HG02870 (cell line): ENCODE measurements around the gene CSTPP1.
"Not testable (repeated sequence)": the region's sequence is repeated elsewhere in the genome, so short reads cannot be mapped to it uniquely, and the experiment has no call there.

Experiments used
- ATAC-seq: cut with Tn5 transposase; IDR thresholded peaks from one replicate; pipeline ENCODE4 v1.9.1; 2021; ENCODE audit warnings: mild to moderate bottlenecking, moderate library complexity; ENCODE audit not compliant: unreplicated experiment

CSTPP1 gene

GRCh38 chr11:46951864-46952263 is 15.3 kb downstream of the CSTPP1 start:
- no peak for ATAC-seq

DNA sequence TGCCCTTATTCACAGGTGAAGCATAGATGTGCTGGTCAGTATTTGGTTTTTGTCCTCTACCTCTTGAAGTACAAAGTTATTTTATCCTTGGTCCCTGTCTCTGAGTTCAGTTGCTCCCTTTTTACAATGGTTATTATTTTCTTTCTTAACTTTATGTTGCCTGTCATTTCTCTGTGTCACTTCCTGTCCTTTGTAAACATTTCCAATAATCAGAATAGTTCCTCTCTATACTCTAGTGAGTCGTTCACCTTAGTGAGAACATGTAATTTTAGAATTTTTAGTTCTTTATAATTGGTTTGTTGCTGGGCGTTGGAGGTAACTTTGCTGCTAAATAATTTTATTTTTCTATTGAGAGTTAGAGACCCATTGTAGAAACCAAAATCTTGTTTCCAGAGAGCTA is 16.0 kb downstream of the CSTPP1 start:
- no peak for ATAC-seq

DNA sequence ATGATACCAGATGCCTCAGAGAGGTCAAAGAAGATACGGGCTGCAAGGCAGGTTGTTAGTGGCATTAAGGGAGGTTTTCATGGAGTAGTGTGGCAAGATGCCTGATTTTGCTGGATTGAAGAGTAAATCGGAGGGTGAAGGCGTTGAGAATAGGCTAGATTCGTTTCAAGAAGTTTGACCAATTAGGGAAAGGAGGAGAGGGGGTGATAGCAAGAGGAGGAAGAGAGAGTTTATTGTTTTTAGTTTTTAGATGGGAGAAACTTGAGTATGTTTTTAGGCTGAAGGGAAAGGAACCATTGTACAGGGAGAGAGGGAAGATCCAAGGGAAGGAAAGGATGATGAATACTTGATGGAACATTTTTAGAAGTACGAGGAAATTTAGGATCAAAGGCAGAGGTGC is 16.5 kb downstream of the CSTPP1 start:
- no peak for ATAC-seq

- ATAC-seq: no peak
Measured at GRCh38 chr11:46958777-46959176, 22.2 kb downstream of the CSTPP1 start.

GRCh38 chr11:46961041-46961440 is 24.5 kb downstream of the CSTPP1 start:
- ATAC-seq: no peak

DNA sequence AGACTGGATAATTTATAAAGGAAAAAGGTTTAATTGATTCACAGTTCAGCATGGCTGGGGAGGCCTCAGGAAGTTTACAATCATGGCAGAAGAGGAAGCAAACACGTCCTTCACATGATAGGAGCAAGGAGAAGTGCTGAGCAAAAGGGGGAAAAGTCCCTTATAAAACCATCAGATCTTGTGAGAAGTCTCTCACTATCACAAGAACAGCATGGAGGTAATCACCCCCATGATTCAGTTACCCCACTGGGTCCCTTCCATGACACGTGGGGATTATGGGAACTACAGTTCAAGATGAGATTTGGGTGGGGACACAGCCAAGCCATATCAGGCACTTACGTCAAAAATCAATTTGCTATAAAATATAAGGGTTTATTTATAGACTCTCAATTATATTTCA is 25.3 kb downstream of the CSTPP1 start:
- not testable (repeated sequence) for ATAC-seq

GRCh38 chr11:46963844-46964243 is 27.3 kb downstream of the CSTPP1 start:
- ATAC-seq: no peak

DNA sequence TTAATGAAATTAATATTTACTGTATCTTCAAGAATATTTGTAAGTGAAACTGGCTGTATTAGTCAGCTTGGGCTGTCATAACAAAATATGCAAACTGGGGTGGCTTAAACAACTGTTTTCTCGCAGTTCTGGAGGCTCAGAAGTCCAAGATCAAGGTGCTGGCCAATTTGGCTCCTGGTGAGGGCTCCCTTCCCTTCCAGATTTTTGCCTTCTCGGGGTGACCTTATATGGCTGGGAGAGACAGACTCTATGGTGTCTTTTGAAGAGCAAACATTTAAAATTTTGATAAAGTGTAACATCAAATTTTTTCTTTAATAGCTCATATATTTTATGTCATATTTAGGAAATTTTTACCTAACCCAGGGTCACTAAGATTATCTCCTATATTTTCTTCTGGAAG is 30.2 kb downstream of the CSTPP1 start:
- ATAC-seq: no peak

- no peak for ATAC-seq
Measured at GRCh38 chr11:46967962-46968361, 31.4 kb downstream of the CSTPP1 start.

- ATAC-seq: no peak
Measured at GRCh38 chr11:46969379-46969778, 32.8 kb downstream of the CSTPP1 start.

GRCh38 chr11:46970913-46971625 is 34.5 kb downstream of the CSTPP1 start:
- ATAC-seq: no peak

GRCh38 chr11:46972343-46972742 is 35.8 kb downstream of the CSTPP1 start:
- no peak for ATAC-seq

DNA sequence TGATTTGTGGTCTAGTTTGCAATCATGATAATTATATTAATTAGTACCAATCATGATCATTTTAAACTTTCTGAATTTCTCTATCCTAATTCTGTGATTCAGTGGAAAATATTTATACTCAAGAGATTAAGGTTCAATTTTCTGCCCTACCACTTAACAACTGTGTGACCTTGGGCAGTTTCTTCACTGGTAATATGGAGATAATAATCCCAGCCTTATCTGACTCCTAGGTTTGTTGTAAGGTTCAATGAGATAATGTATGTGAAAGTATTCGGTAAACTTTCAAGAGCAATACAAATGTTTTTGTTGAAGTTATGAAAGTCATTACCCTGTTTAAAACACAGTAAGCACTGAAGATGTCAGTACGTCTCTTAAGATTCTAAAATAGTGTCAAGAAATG is 36.3 kb downstream of the CSTPP1 start:
- no peak for ATAC-seq

DNA sequence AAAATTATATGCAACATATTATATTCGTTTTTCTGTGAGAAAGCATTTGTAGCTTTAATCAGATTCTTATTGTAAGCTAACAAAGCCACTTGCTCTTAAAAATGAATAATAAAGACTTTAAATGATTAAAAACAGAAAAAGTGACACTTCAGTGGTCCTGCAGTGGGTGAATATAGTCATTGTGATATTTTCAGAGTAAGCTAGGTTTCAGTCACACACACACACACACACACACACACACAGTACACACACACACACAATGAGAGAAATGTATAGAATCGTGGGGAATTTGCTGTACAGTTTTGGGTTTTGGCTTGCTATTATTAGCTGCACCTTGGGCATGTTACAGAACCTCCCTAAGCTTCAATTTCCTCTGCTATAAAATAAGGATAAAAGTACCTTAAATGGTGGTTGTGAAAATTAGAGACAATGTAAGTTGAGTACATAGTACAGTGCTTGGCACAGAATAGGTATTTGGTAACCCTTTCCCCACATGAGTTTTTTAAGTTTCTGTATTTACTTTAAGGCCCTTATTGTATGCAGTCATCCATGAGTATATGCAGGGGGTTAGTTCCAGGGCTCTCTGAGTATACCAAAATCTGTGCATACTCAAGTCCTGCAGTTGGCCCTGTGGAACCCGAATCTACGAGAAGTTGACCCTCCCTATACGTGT is 39.8 kb downstream of the CSTPP1 start:
- ATAC-seq: no peak

DNA sequence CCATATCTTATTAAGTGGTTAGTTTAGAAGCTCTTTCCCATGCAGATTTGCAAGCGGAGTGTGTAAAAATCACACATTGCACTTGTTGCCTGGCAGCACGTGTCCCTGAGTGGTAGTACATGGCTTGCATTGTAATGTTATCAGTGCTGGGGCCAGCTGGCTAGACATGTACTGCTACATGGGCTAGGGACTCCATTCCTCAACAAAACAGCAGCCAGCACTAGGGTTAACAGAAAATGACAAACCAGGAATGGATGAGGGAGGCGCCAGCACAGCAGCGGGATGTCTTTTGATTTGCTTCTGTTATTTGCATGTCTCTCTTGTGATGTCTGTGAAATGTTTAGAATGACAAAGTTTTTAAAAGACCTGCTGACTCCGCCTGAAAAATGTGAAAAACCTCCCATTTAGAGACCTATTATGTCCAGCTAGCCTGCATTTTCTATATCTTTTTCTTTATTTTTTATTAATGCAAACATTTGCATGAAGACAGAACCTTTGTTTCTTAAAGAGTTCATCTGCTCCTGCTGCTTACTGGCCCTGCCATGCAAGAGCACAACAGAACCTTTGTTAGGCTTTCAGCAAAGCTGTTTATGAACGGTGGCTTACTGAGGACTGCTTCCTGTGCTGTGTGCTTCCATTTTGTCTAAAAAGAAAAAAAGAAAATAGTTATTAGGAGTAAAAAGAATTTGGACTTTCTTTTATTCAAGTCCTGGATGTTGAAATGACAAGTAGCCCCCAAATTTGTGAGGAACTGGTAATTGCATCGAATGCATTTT is 40.7 kb downstream of the CSTPP1 start:
- no peak for ATAC-seq

GRCh38 chr11:46978005-46978491 is 41.5 kb downstream of the CSTPP1 start:
- no peak for ATAC-seq

- no peak for ATAC-seq
Measured at GRCh38 chr11:46979358-46979757, 42.8 kb downstream of the CSTPP1 start.

GRCh38 chr11:46981436-46981835 is 44.9 kb downstream of the CSTPP1 start:
- ATAC-seq: no peak

GRCh38 chr11:46982797-46983452 is 46.4 kb downstream of the CSTPP1 start:
- ATAC-seq: no peak

GRCh38 chr11:46983598-46983997 is 47.0 kb downstream of the CSTPP1 start:
- no peak for ATAC-seq

- no peak for ATAC-seq
Measured at GRCh38 chr11:46984548-46984947, 48.0 kb downstream of the CSTPP1 start.
